ENCODE measurements around the gene KYNU. TPM values are rescaled to one million over a fixed set of nuclear protein-coding genes. Genes with fewer than 3 reads are reported as not detected.

Gene KYNU
- total and polyA plus RNA-seq, 10 of the 15 experiments (the other 5 are each of a cell fraction or from before 2014, with no cell fraction given), result 31.3 to 101 (median 38.3) TPM

DNA sequence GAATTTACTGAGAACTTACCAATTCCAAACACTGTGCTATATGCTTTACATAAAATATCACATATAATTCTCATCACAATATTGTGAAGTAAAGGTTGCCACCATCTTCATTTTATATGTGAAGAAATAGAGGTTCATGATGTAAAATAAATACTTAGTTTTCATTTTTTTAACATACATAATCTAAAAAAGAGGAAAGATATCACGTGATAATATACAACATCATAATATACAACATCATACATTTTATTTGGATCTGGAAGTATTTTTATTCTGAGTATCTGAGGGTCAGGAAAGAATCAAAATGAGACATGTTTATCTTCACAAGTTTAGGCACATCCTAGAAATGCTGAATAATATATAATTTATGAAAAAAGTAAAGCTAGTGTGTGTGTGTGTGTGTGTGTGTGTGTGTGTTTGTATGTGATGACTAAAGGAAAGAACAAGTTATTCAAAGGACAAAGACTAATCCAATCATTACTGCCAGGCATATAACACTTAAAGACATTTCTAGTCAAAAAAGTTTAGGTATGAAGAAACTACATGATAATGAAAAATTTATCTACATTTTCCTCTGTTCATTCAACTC is 186.2 kb downstream of the KYNU start:
- H3K27me3 ChIP-seq (replicated peaks in 1 of 2; ENCODE audit: control insufficient read depth in 2 of 2, insufficient read depth in 2 of 2, low read length in 1 of 2), result no peaks in the 10 kb centered on the region
- no peak overlapping the region for H3K4me2 ChIP-seq (ENCODE audit: control insufficient read depth, insufficient read depth)
- H4K20me1 ChIP-seq (ENCODE audit: control insufficient read depth, insufficient read depth), result no peaks in the 10 kb centered on the region
- H3K9me3 ChIP-seq (replicated peaks; ENCODE audit: control insufficient read depth, insufficient read depth, low read length), result no peaks in the 10 kb centered on the region
- DNase-seq (ENCODE audit: low read depth, low spot score), result no peak
- intact Hi-C loops (cut with micrococcal nuclease; ENCODE audit: unreplicated experiment), result no loop called here
- H3K27ac ChIP-seq (ENCODE audit: control insufficient read depth, insufficient read depth), result no peak overlapping the region
- H3K79me2 ChIP-seq (ENCODE audit: control insufficient read depth, insufficient read depth, low read length), result no peaks in the 10 kb centered on the region
- FAIRE-seq, result no peak
- ChIA-PET SMC1A (ENCODE audit: uncharacterized antibody, unreplicated experiment) (no interaction called here), RAD21 (ENCODE audit: unreplicated experiment) (no interaction called here), POLR2A (no interaction called here), CTCF (no interaction called here)
- no peak overlapping the region for H2AFZ ChIP-seq (ENCODE audit: control insufficient read depth, low read depth, low read length)
- H3K36me3 ChIP-seq (ENCODE audit: control insufficient read depth in 2 of 2, insufficient read depth in 2 of 2, low read length in 1 of 2), result no peaks in the 10 kb centered on the region
- in situ Hi-C loops (cut with MboI), result no loop called here
- ATAC-seq, result no peak
- no TSS peak for BruUV-seq (replicated peaks)
- WGBS (ENCODE audit: insufficient coverage, insufficient replicate concordance, low lambda C conversion rate, missing lambda C conversion rate), result 0% methylated on average over 1 of the region's 1 CpG
- TF ChIP-seq ZNF207 (IDR thresholded peaks at IDR 0.05; ENCODE audit: borderline replicate concordance) (no peak), CBFB (IDR thresholded peaks at IDR 0.05; ENCODE audit: low read depth) (no peak), LARP7 (IDR thresholded peaks at IDR 0.05) (no peak), SREBF1 (IDR thresholded peaks at IDR 0.05; ENCODE audit: low read length) (no peak), ZSCAN29 (IDR thresholded peaks at IDR 0.05) (no peak), STAT3 (IDR thresholded peaks at IDR 0.05; ENCODE audit: low read depth, low read length) (no peak), IKZF2 (IDR thresholded peaks at IDR 0.05) (no peak), ZNF384 (IDR thresholded peaks at IDR 0.05; ENCODE audit: borderline replicate concordance, low read depth, low read length) (no peak), BHLHE40 (IDR thresholded peaks at IDR 0.05; ENCODE audit: borderline replicate concordance in 1 of 2, low read depth in 2 of 2, low read length in 1 of 2) (no peak), NFXL1 (IDR thresholded peaks at IDR 0.05; ENCODE audit: borderline replicate concordance) (no peak), NRF1 (conservative IDR thresholded peaks at IDR 0.05; ENCODE audit: low read depth, low read length) (no peak), NFYB (IDR thresholded peaks at IDR 0.05; ENCODE audit: insufficient read depth, low read depth, low read length) (no peak), RCOR1 (conservative IDR thresholded peaks at IDR 0.05; ENCODE audit: low read depth, low read length) (no peak), RBBP5 (conservative IDR thresholded peaks at IDR 0.05) (no peak), POLR2A (IDR thresholded peaks at IDR 0.05; ENCODE audit: low read depth, low read length) (no peak), CBX3 (IDR thresholded peaks at IDR 0.05; ENCODE audit: borderline replicate concordance, low read depth) (no peak)
- TF ChIP-seq, protein P1, sequence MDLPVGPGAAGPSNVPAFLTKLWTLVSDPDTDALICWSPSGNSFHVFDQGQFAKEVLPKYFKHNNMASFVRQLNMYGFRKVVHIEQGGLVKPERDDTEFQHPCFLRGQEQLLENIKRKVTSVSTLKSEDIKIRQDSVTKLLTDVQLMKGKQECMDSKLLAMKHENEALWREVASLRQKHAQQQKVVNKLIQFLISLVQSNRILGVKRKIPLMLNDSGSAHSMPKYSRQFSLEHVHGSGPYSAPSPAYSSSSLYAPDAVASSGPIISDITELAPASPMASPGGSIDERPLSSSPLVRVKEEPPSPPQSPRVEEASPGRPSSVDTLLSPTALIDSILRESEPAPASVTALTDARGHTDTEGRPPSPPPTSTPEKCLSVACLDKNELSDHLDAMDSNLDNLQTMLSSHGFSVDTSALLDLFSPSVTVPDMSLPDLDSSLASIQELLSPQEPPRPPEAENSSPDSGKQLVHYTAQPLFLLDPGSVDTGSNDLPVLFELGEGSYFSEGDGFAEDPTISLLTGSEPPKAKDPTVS (IDR thresholded peaks at IDR 0.05; ENCODE audit: low read depth, low read length), result no peak
- TF ChIP-seq, protein P2, sequence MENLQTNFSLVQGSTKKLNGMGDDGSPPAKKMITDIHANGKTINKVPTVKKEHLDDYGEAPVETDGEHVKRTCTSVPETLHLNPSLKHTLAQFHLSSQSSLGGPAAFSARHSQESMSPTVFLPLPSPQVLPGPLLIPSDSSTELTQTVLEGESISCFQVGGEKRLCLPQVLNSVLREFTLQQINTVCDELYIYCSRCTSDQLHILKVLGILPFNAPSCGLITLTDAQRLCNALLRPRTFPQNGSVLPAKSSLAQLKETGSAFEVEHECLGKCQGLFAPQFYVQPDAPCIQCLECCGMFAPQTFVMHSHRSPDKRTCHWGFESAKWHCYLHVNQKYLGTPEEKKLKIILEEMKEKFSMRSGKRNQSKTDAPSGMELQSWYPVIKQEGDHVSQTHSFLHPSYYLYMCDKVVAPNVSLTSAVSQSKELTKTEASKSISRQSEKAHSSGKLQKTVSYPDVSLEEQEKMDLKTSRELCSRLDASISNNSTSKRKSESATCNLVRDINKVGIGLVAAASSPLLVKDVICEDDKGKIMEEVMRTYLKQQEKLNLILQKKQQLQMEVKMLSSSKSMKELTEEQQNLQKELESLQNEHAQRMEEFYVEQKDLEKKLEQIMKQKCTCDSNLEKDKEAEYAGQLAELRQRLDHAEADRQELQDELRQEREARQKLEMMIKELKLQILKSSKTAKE (IDR thresholded peaks at IDR 0.05; ENCODE audit: low read depth, poor library complexity, severe bottlenecking), result no peak
- TF ChIP-seq, protein P3, sequence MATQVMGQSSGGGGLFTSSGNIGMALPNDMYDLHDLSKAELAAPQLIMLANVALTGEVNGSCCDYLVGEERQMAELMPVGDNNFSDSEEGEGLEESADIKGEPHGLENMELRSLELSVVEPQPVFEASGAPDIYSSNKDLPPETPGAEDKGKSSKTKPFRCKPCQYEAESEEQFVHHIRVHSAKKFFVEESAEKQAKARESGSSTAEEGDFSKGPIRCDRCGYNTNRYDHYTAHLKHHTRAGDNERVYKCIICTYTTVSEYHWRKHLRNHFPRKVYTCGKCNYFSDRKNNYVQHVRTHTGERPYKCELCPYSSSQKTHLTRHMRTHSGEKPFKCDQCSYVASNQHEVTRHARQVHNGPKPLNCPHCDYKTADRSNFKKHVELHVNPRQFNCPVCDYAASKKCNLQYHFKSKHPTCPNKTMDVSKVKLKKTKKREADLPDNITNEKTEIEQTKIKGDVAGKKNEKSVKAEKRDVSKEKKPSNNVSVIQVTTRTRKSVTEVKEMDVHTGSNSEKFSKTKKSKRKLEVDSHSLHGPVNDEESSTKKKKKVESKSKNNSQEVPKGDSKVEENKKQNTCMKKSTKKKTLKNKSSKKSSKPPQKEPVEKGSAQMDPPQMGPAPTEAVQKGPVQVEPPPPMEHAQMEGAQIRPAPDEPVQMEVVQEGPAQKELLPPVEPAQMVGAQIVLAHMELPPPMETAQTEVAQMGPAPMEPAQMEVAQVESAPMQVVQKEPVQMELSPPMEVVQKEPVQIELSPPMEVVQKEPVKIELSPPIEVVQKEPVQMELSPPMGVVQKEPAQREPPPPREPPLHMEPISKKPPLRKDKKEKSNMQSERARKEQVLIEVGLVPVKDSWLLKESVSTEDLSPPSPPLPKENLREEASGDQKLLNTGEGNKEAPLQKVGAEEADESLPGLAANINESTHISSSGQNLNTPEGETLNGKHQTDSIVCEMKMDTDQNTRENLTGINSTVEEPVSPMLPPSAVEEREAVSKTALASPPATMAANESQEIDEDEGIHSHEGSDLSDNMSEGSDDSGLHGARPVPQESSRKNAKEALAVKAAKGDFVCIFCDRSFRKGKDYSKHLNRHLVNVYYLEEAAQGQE (IDR thresholded peaks at IDR 0.05; ENCODE audit: low read depth, low read length), result no peak
- no peak overlapping the region for H3K9ac ChIP-seq (ENCODE audit: control insufficient read depth, insufficient read depth, low read length)
- H3K4me3 ChIP-seq, result no peak overlapping the region
- H3K4me1 ChIP-seq (ENCODE audit: control insufficient read depth, insufficient read depth, low read length), result no peaks in the 10 kb centered on the region
